KMS-11 (cell line): ENCODE results near the gene LPP.
A peak's percentile ranks its signal among the peaks of the same experiment; 100 is the strongest.

ENCODE experiments used
- H2AFZ ChIP-seq: fragments of 200-600 bp; sonication (generic); 2 replicates; pipeline ENCODE4 v1.6.1; 2016; ENCODE audit warnings: antibody characterized with exemption, mixed run types, low read depth
- H3K27ac ChIP-seq: fragments of 200-600 bp; sonication (generic); 2 replicates; pipeline ENCODE4 v1.6.1; 2016; ENCODE audit warnings: mild to moderate bottlenecking, mixed run types
- H3K27me3 ChIP-seq: fragments of 200-600 bp; sonication (generic); 2 replicates; pipeline ENCODE4 v1.6.1; 2017; ENCODE audit warnings: mild to moderate bottlenecking, low read depth, mixed run types, moderate library complexity; ENCODE audit not compliant: insufficient read depth
- H3K36me3 ChIP-seq: fragments of 200-600 bp; sonication (generic); 2 replicates; pipeline ENCODE4 v1.6.1; 2017; ENCODE audit warnings: mild to moderate bottlenecking, mixed run types; ENCODE audit not compliant: insufficient read depth
- H3K4me1 ChIP-seq: fragments of 200-600 bp; sonication (generic); 2 replicates; pipeline ENCODE4 v1.6.1; 2016; ENCODE audit warnings: mild to moderate bottlenecking, low read depth, mixed run types; ENCODE audit not compliant: poor library complexity, severe bottlenecking
- H3K4me2 ChIP-seq: fragments of 200-600 bp; sonication (generic); 2 replicates; pipeline ENCODE4 v1.7.0; 2016; ENCODE audit warnings: mild to moderate bottlenecking, mixed run types
- H3K4me3 ChIP-seq: fragments of 200-600 bp; sonication (generic); IDR thresholded peaks from 2 replicates; pipeline ENCODE4 v1.6.1; 2017; ENCODE audit warnings: low read depth, low read length, mixed read lengths; ENCODE audit not compliant: insufficient read depth
- H3K79me2 ChIP-seq: fragments of 200-600 bp; sonication (generic); 2 replicates; pipeline ENCODE4 v1.6.1; 2016; ENCODE audit warnings: low read depth, mixed run types; ENCODE audit not compliant: insufficient read depth
- H3K9ac ChIP-seq: fragments of 200-600 bp; sonication (generic); 2 replicates; pipeline ENCODE4 v1.6.1; 2016; ENCODE audit warnings: mild to moderate bottlenecking, mixed run types
- H4K20me1 ChIP-seq: fragments of 200-600 bp; sonication (generic); 2 replicates; pipeline ENCODE4 v1.6.1; 2016; ENCODE audit warnings: mild to moderate bottlenecking, mixed run types; ENCODE audit not compliant: insufficient read depth
- TF ChIP-seq, protein P1 (sequence below): fragments of 200-600 bp; sonication (generic); conservative IDR thresholded peaks from 2 replicates; pipeline ENCODE4 v1.6.1; 2017; ENCODE audit warnings: low read depth, mild to moderate bottlenecking, antibody characterized with exemption, low read length, moderate library complexity, mixed read lengths

LPP gene

DNA sequence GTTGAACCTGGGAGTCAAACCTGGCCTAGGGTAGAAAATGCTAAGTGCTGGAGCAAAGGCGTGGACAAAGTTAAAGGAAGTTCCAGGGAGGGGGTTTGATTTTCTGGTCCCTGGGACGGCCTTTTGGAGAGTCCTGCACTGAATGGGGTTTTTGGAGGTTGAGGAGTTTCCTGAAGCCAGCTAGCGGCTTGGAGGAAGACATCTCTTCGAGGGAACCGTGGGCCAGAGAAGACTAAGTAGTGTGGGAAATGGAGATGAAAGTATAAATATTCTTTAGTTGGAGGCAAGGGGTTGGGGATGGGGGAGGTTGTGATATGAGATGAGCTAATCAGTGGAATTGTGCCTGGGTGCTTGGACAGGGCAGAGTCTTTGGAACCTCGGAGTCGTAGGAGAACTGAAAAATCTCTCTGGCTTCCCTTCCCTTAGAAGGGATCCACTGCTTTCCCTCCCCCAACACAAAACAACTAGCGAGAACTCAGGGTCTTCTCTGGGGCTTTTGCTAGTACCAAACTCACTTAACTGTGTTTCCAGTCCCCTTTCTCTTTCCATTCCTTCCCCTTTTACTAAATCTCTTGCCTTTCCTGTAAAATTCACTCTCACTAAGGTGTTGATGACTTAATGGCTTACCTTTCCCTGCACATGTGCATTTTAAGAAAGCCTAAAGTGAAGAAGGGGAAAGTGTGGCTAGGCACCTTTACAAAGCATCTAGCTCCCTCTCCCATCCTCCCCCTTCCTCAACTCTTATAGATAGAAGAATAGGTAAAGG is 1.0 kb downstream of the LPP start:
- Histone ChIP-seq H3K27me3 (no peaks in the 10 kb centered on the region), H3K4me1 (peaks cover 12% of the 10 kb centered on the region), H4K20me1 (no peaks in the 10 kb centered on the region), H2AFZ (peak overlapping the region; percentile 96), H3K79me2 (no peaks in the 10 kb centered on the region), H3K4me2 (peak overlapping the region; percentile 34), H3K27ac (peak overlapping the region; percentile 62; the same call in 1 of the 2 replicates), H3K9ac (peak overlapping the region; percentile 80; the same call in 1 of the 2 replicates), H3K4me3 (peak overlapping the region; percentile 18), H3K36me3 (no peaks in the 10 kb centered on the region)
- TF ChIP-seq, protein P1, sequence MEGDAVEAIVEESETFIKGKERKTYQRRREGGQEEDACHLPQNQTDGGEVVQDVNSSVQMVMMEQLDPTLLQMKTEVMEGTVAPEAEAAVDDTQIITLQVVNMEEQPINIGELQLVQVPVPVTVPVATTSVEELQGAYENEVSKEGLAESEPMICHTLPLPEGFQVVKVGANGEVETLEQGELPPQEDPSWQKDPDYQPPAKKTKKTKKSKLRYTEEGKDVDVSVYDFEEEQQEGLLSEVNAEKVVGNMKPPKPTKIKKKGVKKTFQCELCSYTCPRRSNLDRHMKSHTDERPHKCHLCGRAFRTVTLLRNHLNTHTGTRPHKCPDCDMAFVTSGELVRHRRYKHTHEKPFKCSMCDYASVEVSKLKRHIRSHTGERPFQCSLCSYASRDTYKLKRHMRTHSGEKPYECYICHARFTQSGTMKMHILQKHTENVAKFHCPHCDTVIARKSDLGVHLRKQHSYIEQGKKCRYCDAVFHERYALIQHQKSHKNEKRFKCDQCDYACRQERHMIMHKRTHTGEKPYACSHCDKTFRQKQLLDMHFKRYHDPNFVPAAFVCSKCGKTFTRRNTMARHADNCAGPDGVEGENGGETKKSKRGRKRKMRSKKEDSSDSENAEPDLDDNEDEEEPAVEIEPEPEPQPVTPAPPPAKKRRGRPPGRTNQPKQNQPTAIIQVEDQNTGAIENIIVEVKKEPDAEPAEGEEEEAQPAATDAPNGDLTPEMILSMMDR, result no peak

DNA sequence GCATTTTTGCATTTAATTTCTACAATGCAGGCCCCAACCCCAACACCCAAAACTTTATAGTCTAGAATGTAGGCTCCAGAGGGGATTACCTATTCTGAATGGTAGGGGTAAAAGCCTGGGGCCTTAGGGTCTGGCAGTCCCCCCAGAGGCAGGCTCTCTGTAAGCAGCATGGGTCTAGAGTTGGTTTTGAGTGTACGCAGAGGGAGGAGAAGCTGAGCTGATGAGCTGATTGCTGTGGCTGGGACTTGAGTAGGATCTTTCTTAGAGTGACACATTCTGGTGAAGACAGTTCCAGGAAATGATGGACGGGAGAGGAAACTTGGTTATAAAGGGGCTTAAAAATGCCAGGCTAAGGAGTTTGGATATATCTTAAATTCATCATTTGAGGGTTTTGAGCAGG is 2.1 kb downstream of the LPP start:
- TF ChIP-seq, protein P1, result no peak
- H3K27ac ChIP-seq, result no peak overlapping the region
- no peaks in the 10 kb centered on the region for H3K27me3 ChIP-seq
- H3K4me3 ChIP-seq, result no peak overlapping the region
- no peak overlapping the region for H3K4me2 ChIP-seq
- H3K4me1 ChIP-seq, result peaks cover 12% of the 10 kb centered on the region
- H4K20me1 ChIP-seq, result no peaks in the 10 kb centered on the region
- no peaks in the 10 kb centered on the region for H3K36me3 ChIP-seq
- no peak overlapping the region for H2AFZ ChIP-seq
- no peaks in the 10 kb centered on the region for H3K79me2 ChIP-seq
- no peak overlapping the region for H3K9ac ChIP-seq

DNA sequence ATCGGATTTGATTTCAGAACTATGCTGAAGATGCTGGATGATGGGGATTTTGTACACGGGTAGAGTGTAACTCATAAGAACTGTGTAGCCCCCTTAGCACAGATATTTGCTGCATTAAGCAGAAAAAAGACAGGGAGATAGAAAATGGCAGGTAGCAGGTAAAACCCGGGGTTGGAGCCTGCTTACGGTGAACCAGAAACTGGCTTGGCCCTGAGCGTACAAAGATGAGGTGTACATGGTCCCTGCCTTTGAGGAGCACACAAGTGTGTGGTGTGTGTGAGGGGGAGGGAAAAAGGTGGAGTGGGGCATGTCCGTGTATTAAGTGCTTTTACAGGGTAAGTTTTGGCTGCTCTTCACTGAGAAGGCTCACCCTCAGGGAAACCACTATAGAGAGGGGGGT is 3.5 kb downstream of the LPP start:
- Histone ChIP-seq H3K4me2 (no peak overlapping the region), H3K27ac (no peak overlapping the region), H3K79me2 (no peaks in the 10 kb centered on the region), H3K27me3 (no peaks in the 10 kb centered on the region), H3K36me3 (no peaks in the 10 kb centered on the region), H2AFZ (no peak overlapping the region), H4K20me1 (no peaks in the 10 kb centered on the region), H3K4me3 (no peak overlapping the region), H3K4me1 (peaks cover 12% of the 10 kb centered on the region), H3K9ac (no peak overlapping the region)
- TF ChIP-seq, protein P1, result no peak

DNA sequence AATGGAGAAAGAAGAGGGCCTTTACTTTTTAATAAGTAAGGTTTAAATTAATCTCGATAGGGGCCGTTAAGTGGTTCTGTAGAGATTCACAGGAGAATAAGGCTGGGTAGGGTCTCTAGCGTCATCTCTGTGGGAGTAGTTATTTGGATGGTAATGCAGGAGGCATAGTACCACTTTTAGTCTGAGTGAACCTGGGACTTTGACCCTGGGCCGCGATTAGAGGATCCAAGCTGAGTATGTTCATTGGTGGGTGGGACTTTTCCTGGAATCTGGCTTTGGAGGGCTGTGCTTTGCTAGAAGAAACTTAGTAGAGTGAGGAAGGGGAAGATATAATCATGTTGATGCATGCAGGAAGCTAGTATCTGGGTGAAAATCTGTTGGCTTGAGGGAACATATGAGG is 4.0 kb downstream of the LPP start:
- Histone ChIP-seq H4K20me1 (no peaks in the 10 kb centered on the region), H3K27me3 (no peaks in the 10 kb centered on the region), H3K4me2 (no peak overlapping the region), H2AFZ (no peak overlapping the region), H3K36me3 (no peaks in the 10 kb centered on the region), H3K4me1 (peaks cover 10% of the 10 kb centered on the region), H3K27ac (no peak overlapping the region), H3K4me3 (no peak overlapping the region), H3K9ac (no peak overlapping the region), H3K79me2 (no peaks in the 10 kb centered on the region)
- TF ChIP-seq, protein P1, result no peak
